ENCODE data around the gene LRGUK. TPM values are rescaled to one million over a fixed set of nuclear protein-coding genes. Genes with fewer than 3 reads are reported as not detected.
"Not testable (repeated sequence)": the region's sequence is repeated elsewhere in the genome, so short reads cannot be mapped to it uniquely, and the experiment has no call there.

Gene LRGUK, protein sequence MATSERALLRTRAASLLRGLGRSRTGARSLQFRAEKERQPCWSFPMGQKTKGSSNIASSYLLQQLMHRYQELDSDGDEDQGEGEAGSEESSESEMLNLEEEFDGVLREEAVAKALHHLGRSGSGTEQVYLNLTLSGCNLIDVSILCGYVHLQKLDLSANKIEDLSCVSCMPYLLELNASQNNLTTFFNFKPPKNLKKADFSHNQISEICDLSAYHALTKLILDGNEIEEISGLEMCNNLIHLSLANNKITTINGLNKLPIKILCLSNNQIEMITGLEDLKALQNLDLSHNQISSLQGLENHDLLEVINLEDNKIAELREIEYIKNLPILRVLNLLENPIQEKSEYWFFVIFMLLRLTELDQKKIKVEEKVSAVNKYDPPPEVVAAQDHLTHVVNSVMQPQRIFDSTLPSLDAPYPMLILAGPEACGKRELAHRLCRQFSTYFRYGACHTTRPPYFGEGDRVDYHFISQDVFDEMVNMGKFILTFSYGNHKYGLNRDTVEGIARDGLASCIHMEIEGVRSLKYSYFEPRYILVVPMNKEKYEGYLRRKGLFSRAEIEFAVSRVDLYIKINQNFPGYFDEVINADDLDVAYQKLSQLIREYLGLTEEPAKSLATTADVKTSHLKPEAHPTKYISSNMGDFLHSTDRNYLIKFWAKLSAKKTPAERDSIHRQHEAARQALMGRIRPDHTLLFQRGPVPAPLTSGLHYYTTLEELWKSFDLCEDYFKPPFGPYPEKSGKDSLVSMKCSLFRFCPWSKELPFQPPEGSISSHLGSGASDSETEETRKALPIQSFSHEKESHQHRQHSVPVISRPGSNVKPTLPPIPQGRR
- total RNA-seq = 0.22 TPM
- long read RNA-seq = 0 reads

- DNase-seq (ENCODE audit: missing footprints) (peak; percentile 90), ATAC-seq (peak; percentile 99)
- intact Hi-C loops (cut with DNase I) = no loop called here
Measured at GRCh38 chr7:134126966-134127848, at the start of gene LRGUK. LRGUK (plus strand) TSS chr7:134127340; CDS start chr7:134127368, 28 bp downstream.

GRCh38 chr7:134077560-134077959 is 49.6 kb upstream of the LRGUK start:
- DNase-seq (ENCODE audit: missing footprints); ATAC-seq; intact Hi-C loops (cut with DNase I): not testable (repeated sequence)

DNA sequence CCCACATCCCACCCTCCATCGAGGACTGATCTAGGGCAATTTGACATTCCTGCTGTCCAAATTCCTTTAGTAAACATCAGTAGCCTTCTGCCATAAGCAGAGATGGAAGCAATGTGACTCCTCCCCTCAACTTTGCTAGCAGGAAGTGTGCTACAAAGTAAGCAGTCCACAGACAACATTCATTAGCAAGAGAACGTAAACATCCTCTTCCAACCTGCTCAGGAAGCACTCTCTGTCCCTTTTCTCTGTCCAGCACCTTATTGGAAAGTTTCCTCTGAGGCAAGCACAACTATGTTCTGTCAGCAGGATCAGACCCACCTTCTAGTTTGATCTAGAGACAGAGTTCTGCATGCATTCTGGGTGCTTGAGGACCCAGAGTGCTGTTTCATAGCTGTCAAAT is 48.1 kb upstream of the LRGUK start:
- ATAC-seq (no peak), DNase-seq (ENCODE audit: missing footprints) (no peak)
- intact Hi-C loops (cut with DNase I) = no loop called here

DNA sequence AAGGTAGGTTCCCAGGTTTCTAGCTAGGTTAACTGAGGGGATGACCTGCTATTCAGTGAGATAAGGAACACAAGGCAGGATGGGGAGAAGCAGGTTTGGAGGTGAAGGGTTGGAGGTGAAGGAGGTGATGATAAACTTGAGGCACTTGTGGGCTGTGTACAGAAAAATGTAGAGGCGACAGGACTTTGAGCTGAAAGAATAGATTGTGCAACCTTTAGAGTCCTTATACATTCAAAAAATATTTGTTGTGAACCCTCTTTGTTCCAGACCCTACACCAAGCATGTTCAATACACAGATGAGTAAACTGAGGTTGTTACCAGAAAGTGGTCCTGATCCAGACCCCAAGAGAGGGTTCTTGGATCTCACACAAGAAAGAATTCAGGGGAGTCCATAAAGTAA is 45.4 kb upstream of the LRGUK start:
- intact Hi-C loops (cut with DNase I) = no loop called here
- no peak for DNase-seq (ENCODE audit: missing footprints)
- ATAC-seq = no peak

GRCh38 chr7:134083766-134084487 is 43.2 kb upstream of the LRGUK start:
- ATAC-seq (peak; percentile 52), DNase-seq (ENCODE audit: missing footprints) (no peak)
- intact Hi-C loops (cut with DNase I) = no loop called here

DNA sequence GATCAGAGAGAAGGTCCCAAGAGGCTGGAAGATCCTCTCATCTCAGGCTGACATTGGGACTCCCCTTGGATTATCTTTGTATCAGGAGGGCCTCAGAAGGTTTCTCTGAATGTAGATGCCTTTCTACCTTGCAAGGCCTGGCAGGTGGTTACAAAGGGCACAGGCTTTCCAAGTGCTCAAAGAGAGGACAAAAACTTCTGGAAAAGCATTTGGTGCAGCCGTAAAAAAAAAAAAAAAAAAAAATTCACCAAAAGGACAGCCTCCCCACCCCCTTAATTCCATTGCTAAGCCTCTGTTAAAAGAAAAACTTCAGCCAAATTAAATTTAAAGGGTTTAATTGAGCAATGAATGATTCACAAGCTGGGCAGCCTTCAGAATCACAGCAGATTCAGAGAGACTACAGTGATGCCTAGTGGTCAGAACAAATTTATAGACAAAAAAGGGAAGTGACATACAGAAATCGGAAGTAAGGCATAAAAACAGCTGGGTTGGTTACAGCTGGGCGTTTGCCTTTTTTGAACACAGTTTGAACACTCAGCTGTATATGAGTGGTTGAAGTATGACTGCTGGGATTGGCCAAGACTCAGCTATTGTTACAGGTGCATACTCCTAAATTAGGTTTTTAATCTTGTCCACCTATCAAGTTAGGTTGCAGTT is 42.5 kb upstream of the LRGUK start:
- no peak for DNase-seq (ENCODE audit: missing footprints)
- ATAC-seq = peak; percentile 46

DNA sequence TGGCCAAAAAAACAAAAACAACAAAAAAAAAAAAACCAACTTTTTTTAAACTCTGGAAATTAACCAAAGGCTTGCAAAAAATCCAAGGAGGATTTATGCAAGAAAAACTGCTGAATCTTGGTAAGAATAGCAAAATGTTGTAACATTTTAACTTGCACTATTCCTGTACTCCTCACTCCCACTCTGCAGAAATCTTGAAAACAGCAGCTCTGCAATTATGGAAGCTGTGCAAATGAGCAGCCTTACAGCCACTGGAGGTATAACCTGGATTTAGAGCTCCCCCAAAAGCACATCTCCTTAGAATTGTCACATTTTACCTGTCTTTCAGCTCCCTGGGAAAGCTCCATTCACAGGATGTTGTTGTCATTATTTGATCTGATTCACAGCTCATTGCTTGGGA is 41.8 kb upstream of the LRGUK start:
- ATAC-seq = no peak

More for the DNA sequence above, 42.5 kb upstream of the LRGUK start:
- intact Hi-C loops (cut with DNase I) = no loop called here

GRCh38 chr7:134086998-134087735 is 40.0 kb upstream of the LRGUK start:
- intact Hi-C loops (cut with DNase I) = no loop called here
- ATAC-seq = no peak
- DNase-seq (ENCODE audit: missing footprints) = no peak

More for the DNA sequence above, 41.8 kb upstream of the LRGUK start:
- no peak for DNase-seq (ENCODE audit: missing footprints)
- intact Hi-C loops (cut with DNase I) = no loop called here

- DNase-seq (ENCODE audit: missing footprints) (no peak), ATAC-seq (no peak)
- intact Hi-C loops (cut with DNase I) = no loop called here
Measured at GRCh38 chr7:134088199-134088598, 38.9 kb upstream of the LRGUK start.

DNA sequence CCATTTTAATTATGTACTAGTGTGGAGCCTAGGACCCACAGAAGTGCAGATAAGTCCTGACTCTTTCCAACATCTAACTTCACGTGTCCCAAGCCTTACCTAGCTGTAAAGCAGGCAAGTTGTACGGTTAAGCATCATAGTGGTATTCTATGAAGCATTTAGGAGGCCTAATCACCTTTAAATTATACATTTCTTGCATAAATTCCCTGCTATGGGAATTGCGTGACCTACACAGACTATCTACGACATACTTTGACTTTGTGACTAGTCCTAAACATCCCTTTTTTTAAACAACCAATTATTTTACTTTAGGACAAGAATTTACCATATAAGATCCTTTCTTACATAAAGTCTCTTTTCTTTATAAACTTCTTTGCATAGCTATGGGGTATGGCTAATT is 37.7 kb upstream of the LRGUK start:
- no peak for ATAC-seq
- intact Hi-C loops (cut with DNase I) = no loop called here
- no peak for DNase-seq (ENCODE audit: missing footprints)

DNA sequence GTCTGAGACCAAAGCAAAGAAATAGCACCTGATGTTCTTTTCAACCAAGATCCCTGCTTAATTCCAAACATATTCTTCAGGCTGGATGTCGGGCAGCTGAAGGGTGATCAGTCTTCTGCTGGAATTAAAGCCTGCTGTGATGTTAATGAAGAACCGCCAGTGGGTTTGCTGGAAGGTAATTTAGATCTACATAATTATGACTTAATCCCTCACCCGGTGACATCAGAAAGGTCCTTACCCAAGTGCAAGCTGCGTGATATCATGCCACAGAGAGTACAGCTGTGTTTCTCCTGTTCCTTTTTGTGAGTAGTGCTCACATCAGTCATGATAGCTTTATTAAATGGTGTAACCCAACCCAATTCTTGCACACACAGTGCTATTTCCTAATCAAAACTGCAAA is 29.1 kb upstream of the LRGUK start:
- intact Hi-C loops (cut with DNase I) = loop anchor here (1.0 kb wide), 1 partner anchor 15 kb away; no protein-coding TSS in a partner anchor
- ATAC-seq (no peak), DNase-seq (ENCODE audit: missing footprints) (no peak)

- ATAC-seq (no peak), DNase-seq (ENCODE audit: missing footprints) (no peak)
- intact Hi-C loops (cut with DNase I) = no loop called here
Measured at GRCh38 chr7:134101716-134102115, 25.4 kb upstream of the LRGUK start.

DNA sequence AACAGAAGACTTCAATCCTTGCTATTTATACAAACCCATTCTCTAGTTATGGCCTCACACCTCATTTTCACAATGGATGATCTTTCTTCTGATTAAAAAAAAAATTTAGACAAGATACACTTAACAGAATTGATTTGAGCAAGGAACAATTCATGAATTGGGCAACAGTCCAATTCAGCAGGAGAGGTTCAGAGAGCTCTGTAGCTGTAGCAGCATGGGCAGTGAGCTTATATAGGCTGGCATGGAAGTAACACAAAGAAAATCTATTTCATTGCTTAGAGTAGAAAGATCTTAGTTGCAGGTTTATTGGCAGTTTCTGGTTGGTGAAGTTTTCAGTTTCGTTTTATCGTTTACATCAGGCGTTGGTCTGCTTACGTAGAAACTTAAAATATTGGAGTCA is 23.0 kb upstream of the LRGUK start:
- intact Hi-C loops (cut with DNase I) = no loop called here
- no peak for ATAC-seq
- DNase-seq (ENCODE audit: missing footprints) = no peak

DNA sequence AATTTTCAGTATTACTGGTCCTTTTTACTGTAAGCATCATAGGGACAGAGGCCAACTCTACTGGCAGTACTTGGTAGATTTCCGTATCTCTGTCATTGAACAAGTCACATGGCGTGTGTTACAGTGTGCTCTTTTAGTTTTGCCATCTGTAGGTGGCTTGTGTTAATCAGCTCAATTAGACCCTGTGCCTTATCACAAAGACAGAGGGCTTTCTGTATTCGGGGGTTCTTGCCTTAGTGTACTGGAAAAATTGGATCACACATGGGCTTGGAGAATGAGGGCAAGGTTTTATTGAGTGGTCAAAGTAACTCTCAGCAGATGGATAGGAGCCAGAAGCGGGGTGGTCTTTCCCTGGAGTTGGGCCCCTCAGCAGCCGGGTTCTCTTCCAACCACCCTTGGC is 21.3 kb upstream of the LRGUK start:
- ATAC-seq (no peak), DNase-seq (ENCODE audit: missing footprints) (no peak)
- intact Hi-C loops (cut with DNase I) = no loop called here

DNA sequence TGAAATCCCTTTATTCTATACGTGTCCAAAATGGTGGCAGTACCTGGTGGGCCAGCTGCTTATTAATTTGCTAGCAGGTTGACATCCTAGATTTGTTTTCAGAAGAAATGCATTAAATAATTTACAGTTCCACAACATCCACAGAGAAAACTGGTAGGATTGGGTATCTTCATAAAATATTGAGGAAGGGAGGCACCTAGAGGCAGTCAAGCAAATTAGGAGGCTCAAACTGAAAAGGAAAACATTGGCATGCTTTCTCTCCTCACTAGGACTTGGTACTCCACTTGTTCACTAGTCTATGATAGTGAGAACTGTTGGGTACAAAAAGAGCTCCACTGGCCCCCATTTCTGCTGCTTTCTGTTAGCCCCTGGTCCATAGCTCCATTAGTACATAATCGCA is 18.3 kb upstream of the LRGUK start:
- DNase-seq (ENCODE audit: missing footprints) = no peak
- ATAC-seq = no peak
- intact Hi-C loops (cut with DNase I) = no loop called here

- ATAC-seq = no peak
- no peak for DNase-seq (ENCODE audit: missing footprints)
- intact Hi-C loops (cut with DNase I) = loop anchor here (1.0 kb wide), 1 partner anchor 15 kb away; no protein-coding TSS in a partner anchor
Measured at GRCh38 chr7:134113655-134114054, 13.5 kb upstream of the LRGUK start.

DNA sequence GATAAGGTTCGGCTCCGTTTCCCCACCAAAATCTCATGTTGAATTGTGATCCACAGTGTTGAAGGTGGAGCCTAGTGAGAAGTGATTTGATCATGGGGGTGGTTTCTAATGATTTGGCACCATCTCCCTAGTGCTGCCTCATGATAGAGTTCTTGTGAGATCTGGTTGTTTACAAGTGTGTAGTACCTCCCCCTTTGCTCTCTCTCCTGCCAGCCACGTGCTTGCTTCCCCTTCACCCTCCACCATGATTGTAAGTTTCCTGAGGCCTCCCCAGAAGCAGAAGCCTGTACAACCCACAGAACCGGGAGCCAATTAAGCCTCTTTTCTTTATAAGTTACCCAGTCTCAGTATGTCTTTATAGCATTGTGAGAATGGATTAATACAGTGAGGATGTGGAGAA is 12.1 kb upstream of the LRGUK start:
- intact Hi-C loops (cut with DNase I) = no loop called here
- DNase-seq (ENCODE audit: missing footprints) (no peak), ATAC-seq (no peak)
